Effector CD4-positive, alpha-beta T cell (primary cell): ENCODE results near the gene GM2A.

Source experiments
- DNase-seq: peaks from one replicate; pipeline ENCODE4 v3.0.0-alpha.2; 2020
- total RNA-seq: gene quantifications from one replicate; lab custom pipeline; 2026; lab: John Stamatoyannopoulos, UW

GM2A gene
- 14.3 reads per million, percentile 39 among the genes with 10 or more reads in this experiment for total RNA-seq

GRCh38 chr5:151252762-151253604 is at the start of gene GM2A:
Gene GM2A (plus strand): TSS chr5:151253185. CDS start chr5:151253217, 32 bp downstream.
- DNase-seq = peak; percentile 95

DNA sequence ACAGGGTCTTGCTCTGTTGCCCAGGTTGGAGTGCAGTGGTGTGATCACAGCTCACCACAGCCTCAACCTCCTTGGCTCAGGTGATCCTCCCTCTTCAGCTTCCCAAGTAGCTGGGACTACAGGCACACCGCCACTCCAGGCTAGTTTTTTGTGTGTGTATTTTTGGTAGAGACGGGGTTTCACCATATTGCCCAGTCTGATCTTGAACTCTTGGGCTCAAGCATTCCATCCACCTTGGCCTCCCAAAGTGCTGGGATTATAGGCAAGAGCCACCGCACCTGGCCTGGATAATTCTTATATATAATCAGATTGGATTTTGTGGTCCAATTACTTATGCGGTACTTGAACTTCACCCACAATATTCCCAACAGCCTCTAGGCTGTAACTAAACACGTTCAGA is 48.9 kb upstream of the GM2A start:
- no peak for DNase-seq

GRCh38 chr5:151205411-151205810 is 47.6 kb upstream of the GM2A start:
- DNase-seq = no peak

DNA sequence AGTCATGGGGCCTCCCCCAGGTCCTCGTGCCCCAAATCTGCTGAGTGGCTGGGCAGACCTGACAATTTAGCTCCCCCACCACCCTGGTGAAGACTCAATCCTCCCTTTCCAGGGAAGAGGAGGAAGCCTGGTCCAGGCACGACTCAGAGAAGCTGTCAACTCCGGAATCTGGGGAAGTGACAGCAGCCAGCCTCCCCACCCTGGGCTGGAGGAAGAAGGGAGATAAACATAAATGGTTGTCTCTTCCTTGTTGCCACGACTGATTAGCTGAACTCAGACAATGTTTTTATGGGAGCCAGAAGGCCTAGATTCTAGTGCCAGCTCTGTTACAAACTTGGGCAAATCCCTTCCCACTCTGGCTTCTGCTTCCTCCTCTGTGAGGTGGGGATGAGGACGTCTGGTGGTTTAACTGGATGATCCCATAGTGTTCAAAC is 44.5 kb upstream of the GM2A start:
- no peak for DNase-seq

DNA sequence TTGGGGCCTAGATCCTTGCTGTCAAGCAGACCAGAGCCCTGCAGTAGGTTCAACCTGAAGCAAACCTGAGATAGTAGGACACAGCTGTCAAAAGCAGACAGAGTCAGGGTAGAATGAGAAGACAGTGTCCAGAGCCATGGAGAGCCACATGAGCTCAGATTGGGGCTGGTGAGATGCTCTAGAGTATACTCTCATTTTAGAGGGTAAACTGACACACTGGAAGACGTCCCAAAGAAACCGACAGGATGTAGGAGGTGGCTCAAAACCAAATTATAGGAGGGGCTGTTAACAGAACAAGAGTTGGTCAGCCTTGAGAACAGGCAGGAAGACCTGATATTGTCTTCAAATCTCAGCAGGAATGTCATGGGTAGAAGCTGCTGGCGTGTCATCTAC is 40.6 kb upstream of the GM2A start:
- no peak for DNase-seq

DNA sequence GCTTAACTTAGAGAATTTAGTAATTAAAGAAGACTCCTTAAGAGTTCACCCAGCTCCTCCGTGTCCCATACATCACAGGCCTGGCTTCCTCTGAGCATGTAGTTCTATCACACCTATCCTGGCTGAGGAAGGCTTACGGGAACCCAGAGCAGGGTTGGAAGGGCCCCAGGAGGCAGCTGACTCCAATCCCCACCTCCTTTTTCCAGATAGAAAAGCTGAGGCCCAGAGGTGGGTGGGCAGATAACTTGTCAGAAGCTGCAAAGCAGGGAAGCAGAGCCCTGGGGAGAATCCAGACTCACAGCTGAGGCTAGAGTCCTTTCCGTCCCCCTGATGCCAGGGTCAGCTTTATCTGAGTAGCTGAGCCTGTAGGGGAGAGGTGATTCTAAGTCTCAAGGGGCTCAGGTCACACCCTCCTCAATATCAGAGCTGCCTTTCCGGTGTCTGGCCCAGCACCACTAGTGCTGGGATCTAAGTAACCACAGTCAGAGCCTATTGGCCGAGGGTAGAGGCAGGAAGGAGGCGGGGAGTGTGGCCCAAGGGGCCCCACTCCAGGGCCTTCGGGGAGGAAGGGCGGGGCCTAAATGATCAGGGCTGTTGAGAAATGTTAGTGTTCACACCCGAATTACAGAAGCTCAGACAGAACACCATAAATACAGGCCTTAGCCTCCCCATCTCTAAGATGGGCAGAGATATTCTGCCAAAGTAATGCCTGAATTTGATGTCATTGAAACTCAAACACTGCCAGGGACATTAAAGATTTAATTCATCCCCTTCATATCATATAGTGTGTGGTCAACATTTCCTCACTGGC is 39.0 kb upstream of the GM2A start:
- peak; percentile 77 for DNase-seq

- DNase-seq = no peak
Measured at GRCh38 chr5:151214614-151215545, 38.1 kb upstream of the GM2A start.

- DNase-seq = no peak
Measured at GRCh38 chr5:151215546-151215880, 37.5 kb upstream of the GM2A start.

DNA sequence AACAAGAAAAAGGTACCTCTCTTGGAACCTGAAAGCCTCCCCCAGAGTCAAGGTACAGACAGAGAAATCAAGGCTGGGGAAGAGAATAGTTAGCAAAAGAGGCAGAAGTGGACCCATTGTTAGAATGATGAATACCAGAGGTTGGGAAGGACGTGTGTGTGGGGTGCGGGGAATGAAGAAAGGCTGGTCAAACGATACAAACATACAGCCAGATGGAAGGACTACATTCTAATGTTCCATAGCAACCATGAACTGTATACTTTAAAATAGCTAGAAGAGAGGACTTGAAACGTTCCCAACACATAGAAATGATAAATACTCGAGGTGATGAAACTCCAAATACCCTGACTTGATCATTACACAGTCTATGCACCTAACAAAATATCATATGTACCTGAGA is 36.2 kb upstream of the GM2A start:
- DNase-seq = no peak

GRCh38 chr5:151218177-151218576 is 34.8 kb upstream of the GM2A start:
- no peak for DNase-seq

DNA sequence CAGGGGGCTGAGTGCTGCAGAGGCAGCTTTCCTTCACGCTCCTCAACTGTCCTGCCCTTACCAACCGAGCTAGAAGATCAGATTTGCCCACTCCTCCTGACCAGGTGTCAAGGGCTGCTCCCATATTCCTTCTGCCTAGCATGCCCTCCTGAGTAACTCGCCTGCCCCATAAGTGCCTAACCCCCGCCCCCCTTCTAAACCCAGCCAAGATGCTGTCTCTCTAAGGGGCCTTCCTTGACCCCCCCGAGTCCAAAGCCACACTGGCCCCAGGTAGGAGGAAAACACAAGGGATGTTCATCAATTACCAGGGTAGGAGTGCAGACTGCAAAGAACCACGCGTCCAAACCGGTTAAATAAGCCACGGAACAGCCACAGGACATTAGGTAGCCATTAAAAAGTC is 33.8 kb upstream of the GM2A start:
- DNase-seq = no peak

- no peak for DNase-seq
Measured at GRCh38 chr5:151219789-151220188, 33.2 kb upstream of the GM2A start.

DNA sequence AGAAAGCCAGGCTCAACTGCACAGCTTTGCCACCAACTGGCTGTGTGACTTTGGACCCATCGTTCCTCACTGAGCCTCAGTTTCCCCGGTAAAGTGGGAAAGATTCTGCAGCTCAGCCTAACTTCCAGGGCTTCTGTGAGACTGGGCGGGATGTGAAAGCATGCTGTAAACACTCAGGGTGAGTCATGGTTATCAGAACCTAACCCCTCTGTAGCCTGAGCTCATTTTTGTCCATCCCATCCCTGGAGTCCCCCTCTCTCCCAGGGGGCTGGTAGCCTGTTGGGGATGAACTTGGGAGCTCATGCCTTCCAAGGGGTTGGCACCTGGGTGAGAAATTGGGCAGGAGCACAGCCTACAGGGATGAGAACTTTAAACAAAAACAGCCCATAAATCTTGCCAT is 31.4 kb upstream of the GM2A start:
- no peak for DNase-seq

GRCh38 chr5:151222054-151222789 is 30.8 kb upstream of the GM2A start:
- no peak for DNase-seq

- peak; percentile 30 for DNase-seq
Measured at GRCh38 chr5:151222790-151223446, 30.1 kb upstream of the GM2A start.

GRCh38 chr5:151223447-151224264 is 29.3 kb upstream of the GM2A start, which contains the start of gene CCDC69:
Gene CCDC69 (minus strand): TSS chr5:151224092. CDS start chr5:151223970, 122 bp downstream.
- DNase-seq = no peak

GRCh38 chr5:151224372-151224771 is 28.6 kb upstream of the GM2A start:
- no peak for DNase-seq

DNA sequence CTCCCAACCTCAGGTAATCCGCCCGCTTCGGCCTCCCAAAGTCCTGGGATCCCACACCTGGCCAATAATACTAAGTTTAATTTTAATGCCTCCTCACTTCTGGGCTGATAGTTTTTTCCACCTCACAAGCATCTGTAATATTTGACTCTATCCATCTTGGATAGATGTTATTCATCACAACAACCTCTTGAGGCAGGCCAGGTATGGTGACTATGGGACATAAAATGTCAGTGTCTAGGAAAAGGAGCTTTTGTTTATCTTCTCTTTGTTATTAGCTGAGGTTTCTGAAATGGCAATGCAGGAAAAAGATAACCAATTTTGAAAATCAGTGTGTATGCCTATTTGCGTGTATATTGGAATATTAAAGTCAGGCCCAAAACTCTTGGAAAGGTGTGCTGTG is 27.9 kb upstream of the GM2A start:
- no peak for DNase-seq

GRCh38 chr5:151225475-151225874 is 27.5 kb upstream of the GM2A start:
- no peak for DNase-seq

- no peak for DNase-seq
Measured at GRCh38 chr5:151227918-151228447, 25.0 kb upstream of the GM2A start.
